GM12878 (cell line): ENCODE data around the gene MARCKSL1. TPM values are rescaled to one million over a fixed set of nuclear protein-coding genes. Genes with fewer than 3 reads are reported as not detected.

ENCODE experiments used
- ATAC-seq: fragments of 200-7000 bp; cut with Tn5 transposase; 3 replicates; pipeline ENCODE4 v1.9.1; 2020; ENCODE audit warnings: mild to moderate bottlenecking, moderate library complexity
- BruUV-seq: library from RNA; stranded (reverse); fragments of 400-500 nt; replicated peaks from 2 replicates; lab custom pipeline; 2021; lab: Mats Ljungman, UMichigan
- CTCF ChIA-PET: fragments of 300-600 bp; sonication (Branson Sonifier 250); formaldehyde crosslinking; extraction: SDS; loops from one replicate; lab custom pipeline; 2021; ENCODE audit warnings: inconsistent platforms; lab: Yijun Ruan, JAX
- POLR2A ChIA-PET: fragments of 350-600 bp; formaldehyde crosslinking; extraction: SDS; loops from one replicate; lab custom pipeline; 2021; ENCODE audit warnings: inconsistent platforms; lab: Charles Lee
- RAD21 ChIA-PET: fragments of 300-600 bp; sonication (Branson Sonifier 250); formaldehyde crosslinking; loops from one replicate; lab custom pipeline; 2023; ENCODE audit warnings: antibody characterized with exemption; ENCODE audit not compliant: unreplicated experiment; lab: Charles Lee
- SMC1A ChIA-PET: fragments of 300-600 bp; sonication (Branson Sonifier 250); formaldehyde crosslinking; loops from one replicate; lab custom pipeline; 2023; ENCODE audit not compliant: unreplicated experiment, uncharacterized antibody; lab: Charles Lee
- DNase-seq: peaks from one replicate; pipeline ENCODE4 v3.0.0-alpha.2; 2011; ENCODE audit warnings: low read depth, low spot score
- FAIRE-seq: peaks from 3 replicates; lab custom pipeline; 2011; peaks lifted over from hg19 to GRCh38; lab: Jason Lieb, UNC
- H2AFZ ChIP-seq: 2 replicates; pipeline ENCODE4 v1.6.0; 2011; ENCODE audit warnings: low read depth, low read length, control low read depth; ENCODE audit not compliant: control insufficient read depth
- H3K27ac ChIP-seq: 2 replicates; pipeline ENCODE4 v1.5.1; 2011; ENCODE audit warnings: control low read depth; ENCODE audit not compliant: control insufficient read depth, insufficient read depth
- H3K27me3 ChIP-seq, 2 experiments: replicated peaks in 1 of 2; 2 replicates each; pipeline versions ENCODE4 v1.6.0 to v1.6.1; 2011; ENCODE audit warnings: low read length in 1 of 2; ENCODE audit not compliant: control insufficient read depth in 2 of 2, insufficient read depth in 2 of 2
- H3K36me3 ChIP-seq, 2 experiments: 2 replicates each; pipeline ENCODE4 v1.5.1; 2011; ENCODE audit warnings: low read length in 1 of 2; ENCODE audit not compliant: control insufficient read depth in 2 of 2, insufficient read depth in 2 of 2
- H3K4me1 ChIP-seq: 2 replicates; pipeline ENCODE4 v1.6.1; 2011; ENCODE audit warnings: mild to moderate bottlenecking, low read length, moderate library complexity, mixed read lengths; ENCODE audit not compliant: control insufficient read depth, insufficient read depth
- H3K4me2 ChIP-seq: 2 replicates; pipeline ENCODE4 v1.6.0; 2011; ENCODE audit warnings: control low read depth; ENCODE audit not compliant: control insufficient read depth, insufficient read depth
- H3K4me3 ChIP-seq: fragments of 200-600 bp; sonication (generic); 2 replicates; pipeline ENCODE4 v1.5.1; 2016
- H3K79me2 ChIP-seq: 2 replicates; pipeline ENCODE4 v1.6.0; 2011; ENCODE audit warnings: low read length; ENCODE audit not compliant: control insufficient read depth, insufficient read depth
- H3K9ac ChIP-seq: 2 replicates; pipeline ENCODE4 v1.8.0; 2011; ENCODE audit warnings: low read length, control low read depth, mixed read lengths; ENCODE audit not compliant: control insufficient read depth, insufficient read depth
- H3K9me3 ChIP-seq: replicated peaks from 3 replicates; pipeline ENCODE4 v1.5.1; 2011; ENCODE audit warnings: mild to moderate bottlenecking, low read length; ENCODE audit not compliant: control insufficient read depth, insufficient read depth
- H4K20me1 ChIP-seq: 2 replicates; pipeline ENCODE4 v1.6.0; 2011; ENCODE audit not compliant: control insufficient read depth, insufficient read depth
- BCL11A ChIP-seq: IDR thresholded peaks from 2 replicates; pipeline ENCODE4 v1.6.1; 2011; ENCODE audit warnings: low read depth, low read length
- BHLHE40 ChIP-seq, 2 experiments: fragments of 450-650 bp in 1 of 2; IDR thresholded peaks; 2 replicates each; pipeline ENCODE4 v1.6.1; 2011 to 2017; ENCODE audit warnings: low read depth in 2 of 2, borderline replicate concordance in 1 of 2, improper control_type of control experiment in 1 of 2, low read length in 1 of 2, mild to moderate bottlenecking in 1 of 2
- BMI1 ChIP-seq: fragments of 450-650 bp; IDR thresholded peaks from 2 replicates; pipeline ENCODE4 v1.6.1; 2016; ENCODE audit warnings: mild to moderate bottlenecking, moderate library complexity, borderline replicate concordance
- BRCA1 ChIP-seq: IDR thresholded peaks from 2 replicates; pipeline ENCODE4 v1.6.1; 2011; ENCODE audit warnings: low read depth, low read length, improper control_type of control experiment
- CBX5 ChIP-seq: sonication (generic); IDR thresholded peaks from 2 replicates; pipeline ENCODE4 v1.6.1; 2016; ENCODE audit warnings: low read depth, moderate library complexity, mild to moderate bottlenecking, inconsistent platforms
- HDAC2 ChIP-seq: fragments of 200-600 bp; sonication (generic); IDR thresholded peaks from 2 replicates; pipeline ENCODE4 v1.6.1; 2017
- HDAC6 ChIP-seq: fragments of 200-600 bp; sonication (generic); IDR thresholded peaks from one replicate; pipeline ENCODE4 v1.8.0; 2017; ENCODE audit warnings: antibody characterized with exemption; ENCODE audit not compliant: unreplicated experiment
- MTA2 ChIP-seq: fragments of 450-650 bp; IDR thresholded peaks from 2 replicates; pipeline ENCODE4 v1.6.1; 2016; ENCODE audit warnings: low read depth, mild to moderate bottlenecking, moderate library complexity
- MTA3 ChIP-seq: IDR thresholded peaks from 2 replicates; pipeline ENCODE4 v1.6.1; 2012; ENCODE audit warnings: low read length, inconsistent platforms, borderline replicate concordance
- NR2C1 ChIP-seq: fragments of 450-650 bp; IDR thresholded peaks from 2 replicates; pipeline ENCODE4 v1.6.1; 2017; ENCODE audit warnings: antibody characterized with exemption, mild to moderate bottlenecking, moderate library complexity
- TCF3 ChIP-seq: IDR thresholded peaks from 2 replicates; pipeline ENCODE4 v1.6.1; 2012; ENCODE audit warnings: low read depth, mild to moderate bottlenecking, low read length, borderline replicate concordance; ENCODE audit not compliant: insufficient read depth
- TCF7 ChIP-seq: IDR thresholded peaks from 2 replicates; pipeline ENCODE4 v1.6.1; 2014; ENCODE audit warnings: antibody characterized with exemption, borderline replicate concordance
- WGBS: methylation state at CpG from one replicate; pipeline ENCODE4 v1.1.6; 2016; ENCODE audit warnings: low lambda C conversion rate; ENCODE audit not compliant: insufficient replicate concordance, insufficient coverage; ENCODE audit errors: missing lambda C conversion rate; 5-methylcytosine and 5-hydroxymethylcytosine counted together
- in situ Hi-C: fragments of 300-500 bp; cut with MboI; formaldehyde crosslinking; loops from 9 replicates; pipeline ENCODE4 v1.14.3; 2018; ENCODE audit warnings: mixed read lengths
- intact Hi-C: fragments of 100-400 bp; cut with micrococcal nuclease; formaldehyde crosslinking; loops from one replicate; pipeline ENCODE4 v1.14.2; 2022; ENCODE audit not compliant: unreplicated experiment
- polyA plus RNA-seq, 11 experiments: library from polyadenylated mRNA; depleted of rRNA in 4 of 11; unstranded in 6 of 11; stranded (reverse) in 5 of 11; fragments of >200 nt; fragmentation: Nextera tagmentation in 4 of 11; fragmentation: Illumina TruSeq in 1 of 11; extraction: Ambion mirVana in 4 of 11; extraction: Trizol in 1 of 11; gene quantifications; 1 replicate in 1 of 11; 2 replicates in 10 of 11; pipeline versions ENCODE4 v1.2.1 to v1.2.3, GENCODE V29; 2011 to 2016; ENCODE audit warnings: inconsistent platforms in 2 of 11, missing spikeins in 2 of 11, low read depth in 1 of 11
- total RNA-seq, 4 experiments: library from RNA; depleted of rRNA in 3 of 4; stranded (reverse); fragments of >200 nt in 3 of 4; fragmentation: Illumina TruSeq in 1 of 4; extraction: Trizol in 1 of 4; gene quantifications; 2 replicates each; pipeline versions ENCODE4 v1.2.1 to v1.2.3, GENCODE V29; 2013 to 2021
- TF ChIP-seq, protein P1 (sequence below): fragments of 150-350 bp; IDR thresholded peaks from 2 replicates; pipeline ENCODE4 v1.6.1; 2016; ENCODE audit warnings: low read depth, low read length
- TF ChIP-seq, protein P2 (sequence below): fragments of 450-650 bp; IDR thresholded peaks from 2 replicates; pipeline ENCODE4 v1.6.1; 2017; ENCODE audit warnings: borderline replicate concordance
- TF ChIP-seq, protein P3 (sequence below): fragments of 450-650 bp; IDR thresholded peaks from 2 replicates; pipeline ENCODE4 v1.6.1; 2017; ENCODE audit warnings: mild to moderate bottlenecking, low read depth, inconsistent platforms; ENCODE audit not compliant: poor library complexity, severe bottlenecking

MARCKSL1 gene
- total and polyA plus RNA-seq, 10 of the 15 experiments (the other 5 are each of a cell fraction or from before 2014, with no cell fraction given): 14.5 to 225 (median 158) TPM

DNA sequence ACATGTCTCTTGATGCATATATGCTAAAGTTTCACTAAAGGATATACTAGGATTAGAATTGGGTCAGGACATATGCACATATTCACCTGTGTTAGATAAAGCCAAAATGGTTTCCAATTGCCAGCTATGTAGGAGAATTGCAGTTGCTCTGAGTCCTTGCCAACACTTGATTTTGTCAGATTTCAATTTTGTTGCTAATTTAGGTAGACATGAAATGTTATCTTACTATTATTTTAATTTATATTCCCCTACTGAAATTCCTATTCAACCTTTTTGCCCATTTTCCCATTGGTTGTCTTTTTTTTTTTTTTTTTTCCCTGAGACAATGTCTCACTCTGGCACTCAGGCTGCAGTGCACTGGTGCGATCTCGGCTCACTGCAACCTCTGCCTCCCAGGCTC lies 30.7 kb downstream of the MARCKSL1 start (continued):
- no peak for TF ChIP-seq NR2C1

DNA sequence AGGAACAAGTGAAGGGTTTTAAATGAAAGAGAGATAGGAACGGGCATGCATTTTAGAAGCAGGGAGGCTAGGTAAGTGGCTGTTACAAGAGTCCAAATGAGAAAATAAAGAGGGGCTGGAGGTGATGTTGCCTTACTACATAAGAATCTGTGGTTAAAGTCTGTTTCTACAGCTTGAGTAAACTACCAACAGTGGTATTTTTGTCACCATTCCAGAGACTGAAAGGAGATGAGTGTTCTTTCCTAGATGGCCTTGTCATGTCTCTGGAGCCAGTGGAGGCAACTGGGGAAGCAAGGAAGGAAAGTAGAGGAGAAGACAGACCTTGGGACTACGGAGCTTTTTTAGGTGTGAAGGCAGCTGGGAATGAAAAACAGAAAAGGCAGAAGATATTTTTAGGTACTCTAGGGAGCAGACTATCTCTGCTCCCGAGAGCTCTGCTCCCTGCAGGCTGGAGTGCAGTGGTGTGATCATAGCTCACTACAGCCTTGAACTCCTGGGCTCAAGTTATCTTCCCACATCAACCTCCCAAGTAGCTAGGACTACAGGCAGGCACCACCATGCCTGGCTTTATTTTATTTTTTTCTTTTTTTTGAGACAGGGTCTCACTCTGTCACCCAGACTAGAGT lies 31.9 kb downstream of the MARCKSL1 start:
- RAD21 ChIA-PET: interaction anchor here (0.5 to 2.0 kb wide), 5 partner anchors 11 to 89 kb away, joined by 3 to 5 read pairs (median 3); no protein-coding TSS in a partner anchor

More for the DNA sequence above, 31.9 kb downstream of the MARCKSL1 start:
- H3K4me3 ChIP-seq: no peak overlapping the region
- H3K9me3 ChIP-seq: peaks cover 11% of the 10 kb centered on the region
- no peak overlapping the region for H3K9ac ChIP-seq
- H3K4me1 ChIP-seq: peaks cover 13% of the 10 kb centered on the region
- CTCF ChIA-PET: interaction anchor here (0.9 to 2.5 kb wide), 7 partner anchors 8 to 88 kb away, joined by 3 to 12 read pairs (median 4); no protein-coding TSS in a partner anchor
- FAIRE-seq (no peak), ATAC-seq (no peak), DNase-seq (no peak)
- H2AFZ ChIP-seq: no peak overlapping the region
- POLR2A ChIA-PET: interaction anchor here (0.7 to 1.3 kb wide), 3 partner anchors 9 to 82 kb away, joined by 3 to 4 read pairs (median 3); partner anchors contain the start of genes EIF3I and TMEM234
- no peak overlapping the region for H3K27ac ChIP-seq
- SMC1A ChIA-PET: interaction anchor here (0.9 to 1.7 kb wide), 6 partner anchors 8 to 88 kb away, joined by 3 to 5 read pairs (median 4); no protein-coding TSS in a partner anchor
- in situ Hi-C loops (no loop called here), intact Hi-C loops (no loop called here)
- H3K4me2 ChIP-seq: no peak overlapping the region
- H4K20me1 ChIP-seq: no peaks in the 10 kb centered on the region
- peaks cover 17 to 38% of the 10 kb centered on the region in 2 experiments for H3K36me3 ChIP-seq
- TF ChIP-seq BMI1: no peak
- TF ChIP-seq HDAC2: no peak
- TF ChIP-seq TCF7: no peak
- TF ChIP-seq, protein P1, sequence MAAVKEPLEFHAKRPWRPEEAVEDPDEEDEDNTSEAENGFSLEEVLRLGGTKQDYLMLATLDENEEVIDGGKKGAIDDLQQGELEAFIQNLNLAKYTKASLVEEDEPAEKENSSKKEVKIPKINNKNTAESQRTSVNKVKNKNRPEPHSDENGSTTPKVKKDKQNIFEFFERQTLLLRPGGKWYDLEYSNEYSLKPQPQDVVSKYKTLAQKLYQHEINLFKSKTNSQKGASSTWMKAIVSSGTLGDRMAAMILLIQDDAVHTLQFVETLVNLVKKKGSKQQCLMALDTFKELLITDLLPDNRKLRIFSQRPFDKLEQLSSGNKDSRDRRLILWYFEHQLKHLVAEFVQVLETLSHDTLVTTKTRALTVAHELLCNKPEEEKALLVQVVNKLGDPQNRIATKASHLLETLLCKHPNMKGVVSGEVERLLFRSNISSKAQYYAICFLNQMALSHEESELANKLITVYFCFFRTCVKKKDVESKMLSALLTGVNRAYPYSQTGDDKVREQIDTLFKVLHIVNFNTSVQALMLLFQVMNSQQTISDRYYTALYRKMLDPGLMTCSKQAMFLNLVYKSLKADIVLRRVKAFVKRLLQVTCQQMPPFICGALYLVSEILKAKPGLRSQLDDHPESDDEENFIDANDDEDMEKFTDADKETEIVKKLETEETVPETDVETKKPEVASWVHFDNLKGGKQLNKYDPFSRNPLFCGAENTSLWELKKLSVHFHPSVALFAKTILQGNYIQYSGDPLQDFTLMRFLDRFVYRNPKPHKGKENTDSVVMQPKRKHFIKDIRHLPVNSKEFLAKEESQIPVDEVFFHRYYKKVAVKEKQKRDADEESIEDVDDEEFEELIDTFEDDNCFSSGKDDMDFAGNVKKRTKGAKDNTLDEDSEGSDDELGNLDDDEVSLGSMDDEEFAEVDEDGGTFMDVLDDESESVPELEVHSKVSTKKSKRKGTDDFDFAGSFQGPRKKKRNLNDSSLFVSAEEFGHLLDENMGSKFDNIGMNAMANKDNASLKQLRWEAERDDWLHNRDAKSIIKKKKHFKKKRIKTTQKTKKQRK: no peak
- TF ChIP-seq BCL11A: no peak
- TF ChIP-seq, protein P2, sequence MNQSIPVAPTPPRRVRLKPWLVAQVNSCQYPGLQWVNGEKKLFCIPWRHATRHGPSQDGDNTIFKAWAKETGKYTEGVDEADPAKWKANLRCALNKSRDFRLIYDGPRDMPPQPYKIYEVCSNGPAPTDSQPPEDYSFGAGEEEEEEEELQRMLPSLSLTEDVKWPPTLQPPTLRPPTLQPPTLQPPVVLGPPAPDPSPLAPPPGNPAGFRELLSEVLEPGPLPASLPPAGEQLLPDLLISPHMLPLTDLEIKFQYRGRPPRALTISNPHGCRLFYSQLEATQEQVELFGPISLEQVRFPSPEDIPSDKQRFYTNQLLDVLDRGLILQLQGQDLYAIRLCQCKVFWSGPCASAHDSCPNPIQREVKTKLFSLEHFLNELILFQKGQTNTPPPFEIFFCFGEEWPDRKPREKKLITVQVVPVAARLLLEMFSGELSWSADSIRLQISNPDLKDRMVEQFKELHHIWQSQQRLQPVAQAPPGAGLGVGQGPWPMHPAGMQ: no peak
- TF ChIP-seq HDAC6: no peak
- no peak for TF ChIP-seq BRCA1
- TF ChIP-seq, protein P3, sequence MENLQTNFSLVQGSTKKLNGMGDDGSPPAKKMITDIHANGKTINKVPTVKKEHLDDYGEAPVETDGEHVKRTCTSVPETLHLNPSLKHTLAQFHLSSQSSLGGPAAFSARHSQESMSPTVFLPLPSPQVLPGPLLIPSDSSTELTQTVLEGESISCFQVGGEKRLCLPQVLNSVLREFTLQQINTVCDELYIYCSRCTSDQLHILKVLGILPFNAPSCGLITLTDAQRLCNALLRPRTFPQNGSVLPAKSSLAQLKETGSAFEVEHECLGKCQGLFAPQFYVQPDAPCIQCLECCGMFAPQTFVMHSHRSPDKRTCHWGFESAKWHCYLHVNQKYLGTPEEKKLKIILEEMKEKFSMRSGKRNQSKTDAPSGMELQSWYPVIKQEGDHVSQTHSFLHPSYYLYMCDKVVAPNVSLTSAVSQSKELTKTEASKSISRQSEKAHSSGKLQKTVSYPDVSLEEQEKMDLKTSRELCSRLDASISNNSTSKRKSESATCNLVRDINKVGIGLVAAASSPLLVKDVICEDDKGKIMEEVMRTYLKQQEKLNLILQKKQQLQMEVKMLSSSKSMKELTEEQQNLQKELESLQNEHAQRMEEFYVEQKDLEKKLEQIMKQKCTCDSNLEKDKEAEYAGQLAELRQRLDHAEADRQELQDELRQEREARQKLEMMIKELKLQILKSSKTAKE: no peak
- TF ChIP-seq BHLHE40 (IDR thresholded peaks at IDR 0.05; ENCODE audit: borderline replicate concordance in 1 of 2, low read depth in 2 of 2, low read length in 1 of 2): no peak
- TF ChIP-seq MTA2: no peak
- no peak for TF ChIP-seq MTA3
- TF ChIP-seq TCF3: no peak
- no peak for TF ChIP-seq CBX5
- no peaks in the 10 kb centered on the region for H3K27me3 ChIP-seq
- peaks cover 70% of the 10 kb centered on the region for H3K79me2 ChIP-seq
- 98% methylated on average over 3 of the region's 3 CpGs for WGBS
- TSS peak; percentile 38 for BruUV-seq
